Measurements from ENCODE around the gene SPTA1. TPM values are rescaled to one million over a fixed set of nuclear protein-coding genes. Genes with fewer than 3 reads are reported as not detected.
"Not testable (repeated sequence)": the region's sequence is repeated elsewhere in the genome, so short reads cannot be mapped to it uniquely, and the experiment has no call there.

Gene SPTA1
- total RNA-seq, 1 donor, result under 0.01 TPM

DNA sequence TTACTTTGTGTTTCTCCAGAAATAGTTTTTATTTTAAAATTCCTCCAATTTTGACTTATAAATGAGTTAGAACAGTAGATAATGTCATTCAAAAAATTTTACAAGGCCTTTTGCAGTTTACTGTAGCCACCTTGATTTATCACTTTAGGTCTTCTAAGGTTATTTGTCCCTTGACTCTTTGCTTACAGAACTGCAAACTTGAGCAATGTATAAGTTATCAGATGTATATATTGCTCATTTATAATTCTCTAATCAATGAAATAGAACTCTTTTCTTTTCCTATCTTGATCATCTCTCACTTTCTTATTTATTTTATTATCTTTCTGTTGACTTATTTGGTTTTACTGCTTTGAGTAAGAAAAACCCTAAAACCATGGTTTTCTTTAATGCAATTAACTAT, 5.8 kb upstream of the SPTA1 start:
- TF ChIP-seq, protein P1, sequence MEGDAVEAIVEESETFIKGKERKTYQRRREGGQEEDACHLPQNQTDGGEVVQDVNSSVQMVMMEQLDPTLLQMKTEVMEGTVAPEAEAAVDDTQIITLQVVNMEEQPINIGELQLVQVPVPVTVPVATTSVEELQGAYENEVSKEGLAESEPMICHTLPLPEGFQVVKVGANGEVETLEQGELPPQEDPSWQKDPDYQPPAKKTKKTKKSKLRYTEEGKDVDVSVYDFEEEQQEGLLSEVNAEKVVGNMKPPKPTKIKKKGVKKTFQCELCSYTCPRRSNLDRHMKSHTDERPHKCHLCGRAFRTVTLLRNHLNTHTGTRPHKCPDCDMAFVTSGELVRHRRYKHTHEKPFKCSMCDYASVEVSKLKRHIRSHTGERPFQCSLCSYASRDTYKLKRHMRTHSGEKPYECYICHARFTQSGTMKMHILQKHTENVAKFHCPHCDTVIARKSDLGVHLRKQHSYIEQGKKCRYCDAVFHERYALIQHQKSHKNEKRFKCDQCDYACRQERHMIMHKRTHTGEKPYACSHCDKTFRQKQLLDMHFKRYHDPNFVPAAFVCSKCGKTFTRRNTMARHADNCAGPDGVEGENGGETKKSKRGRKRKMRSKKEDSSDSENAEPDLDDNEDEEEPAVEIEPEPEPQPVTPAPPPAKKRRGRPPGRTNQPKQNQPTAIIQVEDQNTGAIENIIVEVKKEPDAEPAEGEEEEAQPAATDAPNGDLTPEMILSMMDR (IDR thresholded peaks at IDR 0.05; ENCODE audit: extremely low read depth, low read depth, low read length), result no peak
- DNase-seq (ENCODE audit: insufficient read length, low spot score, missing footprints), result no peak
- H3K9me3 ChIP-seq (ENCODE audit: low read depth, low read length), result no peaks in the 10 kb centered on the region
- H3K27me3 ChIP-seq (ENCODE audit: insufficient read depth, low read length), result no peaks in the 10 kb centered on the region
- no peak overlapping the region for H3K27ac ChIP-seq (ENCODE audit: low read depth, low read length)
- H3K79me2 ChIP-seq (ENCODE audit: insufficient read depth, low read length), result no peaks in the 10 kb centered on the region
- no peaks in the 10 kb centered on the region for H4K20me1 ChIP-seq (ENCODE audit: insufficient read depth, low read length)
- no peaks in the 10 kb centered on the region for H3K4me1 ChIP-seq (ENCODE audit: insufficient read depth, low read length)
- no peak overlapping the region for H3K4me2 ChIP-seq (ENCODE audit: insufficient read depth, low read length)
- H2AFZ ChIP-seq (ENCODE audit: low read length), result no peak overlapping the region
- H3K4me3 ChIP-seq (ENCODE audit: insufficient read depth, low read length), result no peak overlapping the region
- H3K36me3 ChIP-seq (ENCODE audit: insufficient read depth, low read length), result no peaks in the 10 kb centered on the region

DNA sequence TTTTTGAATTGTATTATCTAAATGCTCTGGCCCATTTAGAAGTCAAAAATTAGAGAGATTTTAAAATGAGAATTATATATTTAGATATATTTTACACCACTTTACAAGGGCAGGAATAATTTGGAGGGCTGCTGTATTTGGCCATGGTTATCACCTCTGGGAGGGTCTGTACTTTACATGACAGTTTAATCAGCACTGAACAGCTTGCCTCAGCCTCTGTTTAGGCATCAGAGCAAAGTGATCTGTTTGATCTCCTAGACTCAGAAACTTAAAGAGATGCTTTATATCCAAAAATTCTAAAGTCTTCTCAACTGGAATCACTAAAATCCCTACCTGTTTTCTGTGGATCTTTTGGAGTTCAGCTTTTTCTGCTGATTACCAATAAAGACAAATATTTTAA, 5.4 kb upstream of the SPTA1 start:
- H3K27ac ChIP-seq (ENCODE audit: low read depth, low read length), result no peak overlapping the region
- H3K79me2 ChIP-seq (ENCODE audit: insufficient read depth, low read length), result no peaks in the 10 kb centered on the region
- no peaks in the 10 kb centered on the region for H3K36me3 ChIP-seq (ENCODE audit: insufficient read depth, low read length)
- no peak overlapping the region for H3K4me3 ChIP-seq (ENCODE audit: insufficient read depth, low read length)
- no peaks in the 10 kb centered on the region for H4K20me1 ChIP-seq (ENCODE audit: insufficient read depth, low read length)
- no peaks in the 10 kb centered on the region for H3K4me1 ChIP-seq (ENCODE audit: insufficient read depth, low read length)
- no peak for DNase-seq (ENCODE audit: insufficient read length, low spot score, missing footprints)
- TF ChIP-seq, protein P1 (IDR thresholded peaks at IDR 0.05; ENCODE audit: extremely low read depth, low read depth, low read length), result no peak
- no peak overlapping the region for H2AFZ ChIP-seq (ENCODE audit: low read length)
- no peak overlapping the region for H3K4me2 ChIP-seq (ENCODE audit: insufficient read depth, low read length)
- H3K9me3 ChIP-seq (ENCODE audit: low read depth, low read length), result no peaks in the 10 kb centered on the region
- no peaks in the 10 kb centered on the region for H3K27me3 ChIP-seq (ENCODE audit: insufficient read depth, low read length)

DNA sequence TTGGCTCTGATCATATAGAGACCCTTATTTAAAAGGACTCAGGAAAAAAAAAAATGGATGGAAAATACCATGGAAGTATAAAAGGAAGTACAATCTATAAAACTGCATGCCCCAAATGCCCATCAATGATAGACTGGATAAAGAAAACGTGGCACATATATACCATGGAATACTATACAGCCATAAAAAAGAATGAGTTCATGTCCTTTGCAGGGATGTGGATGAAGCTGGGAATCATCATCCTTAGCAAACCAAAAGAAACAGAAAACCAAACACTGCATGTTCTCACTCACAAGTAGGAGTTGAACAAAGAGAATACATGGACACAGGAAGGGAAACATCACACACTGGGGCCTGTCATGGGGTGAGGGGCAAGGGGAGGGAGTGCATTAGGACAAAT, 4.6 kb upstream of the SPTA1 start:
- not testable (repeated sequence) for H3K9me3 ChIP-seq (ENCODE audit: low read depth, low read length); H2AFZ ChIP-seq (ENCODE audit: low read length); H3K36me3 ChIP-seq (ENCODE audit: insufficient read depth, low read length); H3K4me2 ChIP-seq (ENCODE audit: insufficient read depth, low read length); H3K27me3 ChIP-seq (ENCODE audit: insufficient read depth, low read length); H3K4me3 ChIP-seq (ENCODE audit: insufficient read depth, low read length); H3K79me2 ChIP-seq (ENCODE audit: insufficient read depth, low read length); DNase-seq (ENCODE audit: insufficient read length, low spot score, missing footprints); H3K27ac ChIP-seq (ENCODE audit: low read depth, low read length); H4K20me1 ChIP-seq (ENCODE audit: insufficient read depth, low read length); H3K4me1 ChIP-seq (ENCODE audit: insufficient read depth, low read length)

- Histone ChIP-seq H3K4me2 (ENCODE audit: insufficient read depth, low read length) (no peak overlapping the region), H3K36me3 (ENCODE audit: insufficient read depth, low read length) (no peaks in the 10 kb centered on the region), H3K9me3 (ENCODE audit: low read depth, low read length) (no peaks in the 10 kb centered on the region), H3K4me3 (ENCODE audit: insufficient read depth, low read length) (no peak overlapping the region), H3K4me1 (ENCODE audit: insufficient read depth, low read length) (no peaks in the 10 kb centered on the region), H4K20me1 (ENCODE audit: insufficient read depth, low read length) (no peaks in the 10 kb centered on the region), H3K27me3 (ENCODE audit: insufficient read depth, low read length) (no peaks in the 10 kb centered on the region), H3K79me2 (ENCODE audit: insufficient read depth, low read length) (no peaks in the 10 kb centered on the region), H2AFZ (ENCODE audit: low read length) (no peak overlapping the region), H3K27ac (ENCODE audit: low read depth, low read length) (no peak overlapping the region)
- DNase-seq (ENCODE audit: insufficient read length, low spot score, missing footprints), result no peak
- TF ChIP-seq, protein P1 (IDR thresholded peaks at IDR 0.05; ENCODE audit: extremely low read depth, low read depth, low read length), result no peak
Observed at GRCh38 chr1:158689875-158690274, 3.4 kb upstream of the SPTA1 start.
